Uterus (tissue), 4 donors: ENCODE data around the gene HACE1. TPM values are rescaled to one million over a fixed set of nuclear protein-coding genes. Genes with fewer than 3 reads are reported as not detected.
"Not testable (repeated sequence)": the region's sequence is repeated elsewhere in the genome, so short reads cannot be mapped to it uniquely, and the experiment has no call there.

Experiments
- DNase-seq, 2 donors: peaks; one replicate each; pipeline ENCODE4 v3.0.0-alpha.2; 2019 to 2020
- H3K27ac ChIP-seq, 2 donors: fragments of 200-600 bp; sonication (generic); 1 replicate in 1 of 2; 2 replicates in 1 of 2; pipeline ENCODE4 v1.5.1; 2016 to 2018
- H3K27me3 ChIP-seq, 2 donors: fragments of 200-600 bp; sonication (generic); one replicate each; pipeline ENCODE4 v1.5.1; 2018 to 2019; ENCODE audit warnings: control low read depth in 1 of 2
- H3K36me3 ChIP-seq, 2 donors: fragments of 200-600 bp; sonication (generic); one replicate each; pipeline ENCODE4 v1.5.1; 2019; ENCODE audit warnings: control low read depth in 1 of 2
- H3K4me1 ChIP-seq, 2 donors: fragments of 200-600 bp; sonication (generic); one replicate each; pipeline ENCODE4 v1.5.1; 2018 to 2019; ENCODE audit warnings: control low read depth in 1 of 2
- H3K4me3 ChIP-seq, 2 donors: fragments of 200-600 bp; sonication (generic); 1 replicate in 1 of 2; 2 replicates in 1 of 2; pipeline ENCODE4 v1.5.1; 2018 to 2019; ENCODE audit warnings: mild to moderate bottlenecking in 1 of 2
- H3K9me3 ChIP-seq, 2 donors: fragments of 200-600 bp; sonication (generic); one replicate each; pipeline ENCODE4 v1.5.1; 2019; ENCODE audit warnings: control low read depth in 1 of 2
- POLR2A ChIP-seq, 2 donors: fragments of 450-650 bp; IDR thresholded peaks; one replicate each; pipeline ENCODE4 v1.6.1; 2016; ENCODE audit warnings: antibody characterized with exemption in 2 of 2, mild to moderate bottlenecking in 1 of 2, moderate library complexity in 1 of 2
- intact Hi-C: fragments of 100-400 bp; cut with DNase I; formaldehyde crosslinking; loops from one replicate; pipeline ENCODE4 v1.15.1; 2023; ENCODE audit warnings: low total_unique reads
- total RNA-seq, 4 donors: library from RNA; depleted of rRNA in 3 of 4; stranded (reverse); fragments of >200 nt in 3 of 4; gene quantifications; one replicate each; pipeline versions ENCODE4 v1.1.0 to v1.2.4, GENCODE V29; 2014 to 2023
- TF ChIP-seq, protein P1 (sequence below), 4 experiments: fragments of 200-600 bp in 2 of 4; fragments of 450-650 bp in 2 of 4; sonication (generic) in 2 of 4; IDR thresholded peaks; one replicate each; pipeline ENCODE4 v1.5.1; 2016 to 2019; ENCODE audit warnings: antibody characterized with exemption in 4 of 4, mild to moderate bottlenecking in 2 of 4, moderate library complexity in 1 of 4
- donor health status: DM: yes; HTN: yes; CAD: no.

Gene HACE1
- total RNA-seq, 4 donors from 2014 or later: 15.9 to 44.3 (median 26.8) TPM

DNA sequence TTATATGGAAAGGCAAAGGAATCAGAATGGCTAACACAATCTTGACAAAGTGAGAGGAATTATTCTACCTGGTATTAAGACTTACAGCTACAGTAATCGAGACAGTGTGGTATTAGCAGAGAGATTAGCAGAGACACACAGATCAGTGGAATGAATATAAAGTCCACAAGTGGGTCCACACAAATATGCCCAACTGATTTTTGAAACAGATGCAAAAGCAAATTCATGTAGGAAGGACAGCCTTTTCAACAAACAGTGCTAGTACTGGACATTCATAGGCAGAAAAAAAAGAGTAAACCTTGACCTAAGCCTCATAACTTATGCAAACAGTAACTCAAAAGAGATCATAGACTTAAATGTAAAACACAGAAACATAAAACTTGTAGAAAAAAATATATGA is 22.6 kb downstream of the HACE1 start:
- Histone ChIP-seq H3K27me3 (no peaks in the 10 kb centered on the region), H3K4me3 (no peak overlapping the region), H3K9me3 (no peaks in the 10 kb centered on the region), H3K4me1 (no peaks in the 10 kb centered on the region), H3K27ac (no peak overlapping the region), H3K36me3 (no peaks in the 10 kb centered on the region)
- no peak for DNase-seq
- intact Hi-C loops: no loop called here
- no peak for TF ChIP-seq POLR2A (IDR thresholded peaks at IDR 0.05)
- TF ChIP-seq, protein P1, sequence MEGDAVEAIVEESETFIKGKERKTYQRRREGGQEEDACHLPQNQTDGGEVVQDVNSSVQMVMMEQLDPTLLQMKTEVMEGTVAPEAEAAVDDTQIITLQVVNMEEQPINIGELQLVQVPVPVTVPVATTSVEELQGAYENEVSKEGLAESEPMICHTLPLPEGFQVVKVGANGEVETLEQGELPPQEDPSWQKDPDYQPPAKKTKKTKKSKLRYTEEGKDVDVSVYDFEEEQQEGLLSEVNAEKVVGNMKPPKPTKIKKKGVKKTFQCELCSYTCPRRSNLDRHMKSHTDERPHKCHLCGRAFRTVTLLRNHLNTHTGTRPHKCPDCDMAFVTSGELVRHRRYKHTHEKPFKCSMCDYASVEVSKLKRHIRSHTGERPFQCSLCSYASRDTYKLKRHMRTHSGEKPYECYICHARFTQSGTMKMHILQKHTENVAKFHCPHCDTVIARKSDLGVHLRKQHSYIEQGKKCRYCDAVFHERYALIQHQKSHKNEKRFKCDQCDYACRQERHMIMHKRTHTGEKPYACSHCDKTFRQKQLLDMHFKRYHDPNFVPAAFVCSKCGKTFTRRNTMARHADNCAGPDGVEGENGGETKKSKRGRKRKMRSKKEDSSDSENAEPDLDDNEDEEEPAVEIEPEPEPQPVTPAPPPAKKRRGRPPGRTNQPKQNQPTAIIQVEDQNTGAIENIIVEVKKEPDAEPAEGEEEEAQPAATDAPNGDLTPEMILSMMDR (IDR thresholded peaks at IDR 0.05): no peak

DNA sequence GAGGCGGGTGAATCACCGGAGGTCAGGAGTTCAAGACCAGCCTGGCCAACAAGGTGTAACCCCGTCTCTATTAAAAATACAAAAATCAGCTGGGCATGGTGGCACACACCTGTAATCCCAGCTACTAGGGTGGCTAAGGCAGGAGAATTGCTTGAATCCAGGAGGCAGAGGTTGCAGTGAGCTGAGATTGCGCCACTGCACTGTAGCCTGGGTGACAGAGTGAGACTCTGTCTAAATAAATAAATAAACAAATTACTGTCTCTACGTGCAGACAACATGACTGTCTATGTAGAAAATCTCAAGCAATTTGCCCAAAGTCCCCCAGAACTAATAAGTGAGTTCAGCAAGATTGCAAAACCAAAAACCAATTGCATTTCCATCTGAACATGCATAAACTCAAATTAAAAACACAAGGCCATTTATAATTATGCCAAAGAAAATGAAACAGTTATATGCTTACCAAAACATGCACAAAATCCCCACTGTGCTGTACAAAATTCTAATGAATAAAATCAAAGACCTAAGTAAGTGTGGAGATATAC is 23.2 kb downstream of the HACE1 start:
- intact Hi-C loops, H3K27me3 ChIP-seq, H3K4me3 ChIP-seq, H3K36me3 ChIP-seq, H3K27ac ChIP-seq, H3K9me3 ChIP-seq, DNase-seq, H3K4me1 ChIP-seq: not testable (repeated sequence)

DNA sequence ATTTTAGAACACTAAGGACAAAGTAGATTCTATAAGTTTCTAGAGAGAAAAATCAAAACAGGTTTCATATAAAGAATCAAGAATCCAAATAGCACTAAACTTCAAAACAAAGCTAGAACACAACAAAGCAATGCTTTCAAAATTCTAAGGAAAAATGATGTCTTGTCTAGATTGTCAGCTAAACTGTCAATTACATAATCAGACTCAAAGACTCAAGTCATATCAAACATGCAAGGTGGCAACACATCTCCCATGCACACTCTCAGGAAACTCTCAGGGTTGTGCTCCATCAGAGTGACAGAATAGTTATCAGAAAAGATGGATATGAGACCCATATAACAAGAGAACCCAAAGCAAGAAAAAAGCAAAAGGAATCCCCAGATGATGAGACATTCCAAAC is 23.9 kb downstream of the HACE1 start:
- H3K9me3 ChIP-seq: no peaks in the 10 kb centered on the region
- H3K4me3 ChIP-seq: no peak overlapping the region
- TF ChIP-seq POLR2A (IDR thresholded peaks at IDR 0.05): no peak
- TF ChIP-seq, protein P1 (IDR thresholded peaks at IDR 0.05): no peak
- H3K27me3 ChIP-seq: no peaks in the 10 kb centered on the region
- H3K4me1 ChIP-seq: no peaks in the 10 kb centered on the region
- intact Hi-C loops: no loop called here
- no peak for DNase-seq
- no peak overlapping the region for H3K27ac ChIP-seq
- H3K36me3 ChIP-seq: no peaks in the 10 kb centered on the region

DNA sequence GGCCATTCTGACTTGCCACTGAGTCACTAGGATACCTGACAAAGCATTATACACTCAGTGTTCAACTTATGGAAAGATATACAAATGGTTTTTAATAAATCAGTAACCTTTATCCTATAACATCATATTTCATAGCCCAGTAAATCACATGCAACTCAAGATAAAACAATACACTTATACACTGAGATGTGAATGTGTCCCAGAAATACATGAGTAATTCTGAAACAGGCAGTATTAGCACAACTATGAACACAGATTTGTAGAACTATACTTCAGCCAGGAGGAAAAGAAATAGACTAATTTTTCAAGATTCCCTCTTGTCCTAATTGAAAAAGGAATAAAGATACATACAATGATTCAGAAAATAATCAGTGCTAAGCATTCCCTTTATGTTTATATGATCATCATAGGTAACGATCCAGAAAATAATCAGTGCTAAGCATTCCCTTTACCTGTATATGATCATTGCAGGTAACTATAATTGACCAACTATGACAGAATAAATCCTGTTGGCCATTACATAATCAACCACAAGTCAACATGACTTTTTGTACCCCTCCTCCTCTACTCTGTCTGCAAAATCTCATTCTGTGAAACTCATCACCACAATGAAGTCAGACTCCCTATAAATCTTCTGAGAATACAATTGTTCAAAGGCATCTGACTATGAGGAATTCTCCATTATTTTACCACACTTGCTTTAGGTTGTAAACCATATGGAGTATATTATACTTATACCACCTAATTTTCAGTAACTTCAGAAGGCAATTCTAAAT is 30.3 kb downstream of the HACE1 start:
- Histone ChIP-seq H3K36me3 (no peaks in the 10 kb centered on the region), H3K4me1 (no peaks in the 10 kb centered on the region), H3K9me3 (no peaks in the 10 kb centered on the region), H3K27me3 (no peaks in the 10 kb centered on the region), H3K27ac (no peak overlapping the region), H3K4me3 (no peak overlapping the region)
- TF ChIP-seq, protein P1 (IDR thresholded peaks at IDR 0.05): no peak
- TF ChIP-seq POLR2A (IDR thresholded peaks at IDR 0.05): no peak
- intact Hi-C loops: no loop called here
- DNase-seq: no peak

DNA sequence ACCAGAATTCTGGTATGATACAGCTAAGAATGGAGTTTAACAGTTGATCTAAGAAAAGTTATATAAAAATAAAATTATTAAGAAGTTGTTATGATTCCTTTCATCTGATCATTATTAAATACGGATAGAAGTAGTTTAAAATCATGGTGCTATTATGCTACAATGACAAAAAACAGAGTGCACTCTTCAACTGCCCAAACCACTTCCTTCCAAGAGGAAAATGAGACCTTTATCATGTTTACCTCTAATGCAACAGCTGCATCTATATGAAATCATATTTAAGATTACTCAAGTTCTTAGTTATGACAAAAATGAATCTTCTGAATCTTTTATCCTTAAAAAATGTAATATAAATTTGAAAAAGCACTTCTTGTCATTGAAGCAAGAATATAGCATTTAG is 31.2 kb downstream of the HACE1 start:
- intact Hi-C loops: no loop called here
- no peaks in the 10 kb centered on the region for H3K27me3 ChIP-seq
- TF ChIP-seq POLR2A (IDR thresholded peaks at IDR 0.05): no peak
- no peaks in the 10 kb centered on the region for H3K9me3 ChIP-seq
- no peak overlapping the region for H3K4me3 ChIP-seq
- H3K27ac ChIP-seq: no peak overlapping the region
- H3K36me3 ChIP-seq: no peaks in the 10 kb centered on the region
- DNase-seq: no peak
- H3K4me1 ChIP-seq: no peaks in the 10 kb centered on the region

DNA sequence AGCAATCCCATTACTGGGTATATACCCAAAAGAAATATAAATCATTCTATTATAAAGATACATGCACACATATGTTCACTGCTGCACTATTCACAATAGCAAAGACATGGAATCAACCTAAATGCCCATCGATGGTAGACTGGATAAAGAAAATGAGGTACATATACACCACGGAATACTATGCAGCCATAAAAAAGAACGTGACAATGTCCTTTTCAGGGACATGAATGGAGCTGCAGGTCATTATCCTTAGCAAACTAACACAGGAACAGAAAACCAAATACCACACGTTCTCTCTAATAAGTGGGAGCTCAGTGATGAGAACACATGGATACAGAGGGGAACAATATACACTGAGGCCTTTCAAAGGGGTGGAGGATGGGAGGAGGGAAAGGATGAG is 38.9 kb downstream of the HACE1 start:
- DNase-seq, intact Hi-C loops, H3K36me3 ChIP-seq, H3K4me1 ChIP-seq, H3K4me3 ChIP-seq, H3K9me3 ChIP-seq, H3K27ac ChIP-seq, H3K27me3 ChIP-seq: not testable (repeated sequence)
